Neural progenitor cell (in vitro differentiated cells): Measurements from ENCODE around the gene EDIL3. TPM values are rescaled to one million over a fixed set of nuclear protein-coding genes. Genes with fewer than 3 reads are reported as not detected.

Experiments
- DNase-seq: peaks from one replicate; pipeline ENCODE4 v3.0.0-alpha.2; 2016; ENCODE audit warnings: low spot score
- H2AFZ ChIP-seq: fragments of 200-600 bp; sonication (generic); replicated peaks from 2 replicates; pipeline ENCODE4 v1.6.1; 2016; ENCODE audit warnings: antibody characterized with exemption
- H3F3A ChIP-seq: fragments of 200-600 bp; sonication (generic); 2 replicates; pipeline ENCODE4 v1.6.1; 2016; ENCODE audit warnings: antibody characterized with exemption, low read depth
- H3K27ac ChIP-seq: fragments of 200-600 bp; sonication (generic); 2 replicates; pipeline ENCODE4 v1.5.1; 2016; ENCODE audit warnings: mild to moderate bottlenecking
- H3K27me3 ChIP-seq: fragments of 200-600 bp; sonication (generic); 2 replicates; pipeline ENCODE4 v1.6.1; 2016; ENCODE audit warnings: mild to moderate bottlenecking, moderate library complexity
- H3K36me3 ChIP-seq: fragments of 200-600 bp; sonication (generic); 2 replicates; pipeline ENCODE4 v1.5.1; 2016
- H3K4me1 ChIP-seq: fragments of 200-600 bp; sonication (generic); 2 replicates; pipeline ENCODE4 v1.6.1; 2016; ENCODE audit warnings: mixed run types
- H3K4me2 ChIP-seq: fragments of 200-600 bp; sonication (generic); 2 replicates; pipeline ENCODE4 v1.6.1; 2016
- H3K4me3 ChIP-seq: fragments of 200-600 bp; sonication (generic); 2 replicates; pipeline ENCODE4 v1.5.1; 2016
- H3K79me2 ChIP-seq: fragments of 200-600 bp; sonication (generic); 2 replicates; pipeline ENCODE4 v1.6.1; 2016; ENCODE audit warnings: low read depth
- H3K9ac ChIP-seq: fragments of 200-600 bp; sonication (generic); 2 replicates; pipeline ENCODE4 v1.6.1; 2016
- H3K9me3 ChIP-seq: fragments of 200-600 bp; sonication (generic); 2 replicates; pipeline ENCODE4 v1.5.1; 2016; ENCODE audit warnings: low read depth
- H4K20me1 ChIP-seq: fragments of 200-600 bp; sonication (generic); 2 replicates; pipeline ENCODE4 v1.6.1; 2016; ENCODE audit warnings: low read depth
- H3K27ac Mint-ChIP-seq: 3 replicates; pipeline ENCODE4 v1.8.0; 2021; ENCODE audit warnings: mixed read lengths
- H3K27me3 Mint-ChIP-seq: 2 replicates; pipeline ENCODE4 v1.8.0; 2022; ENCODE audit warnings: low read depth, mild to moderate bottlenecking, inconsistent platforms, moderate library complexity, mixed read lengths; ENCODE audit not compliant: insufficient read depth
- H3K36me3 Mint-ChIP-seq: 3 replicates; pipeline ENCODE4 v1.8.0; 2021; ENCODE audit warnings: mixed read lengths
- H3K4me1 Mint-ChIP-seq: 3 replicates; pipeline ENCODE4 v1.8.0; 2021; ENCODE audit warnings: mixed read lengths
- H3K4me3 Mint-ChIP-seq: 3 replicates; pipeline ENCODE4 v1.8.0; 2021; ENCODE audit warnings: mild to moderate bottlenecking, moderate library complexity, mixed read lengths
- H3K9me3 Mint-ChIP-seq: 3 replicates; pipeline ENCODE4 v1.8.0; 2020; ENCODE audit warnings: mixed read lengths
- EZH2 ChIP-seq: fragments of 200-600 bp; sonication (generic); IDR thresholded peaks from 2 replicates; pipeline ENCODE4 v1.6.1; 2017; ENCODE audit warnings: antibody characterized with exemption, mild to moderate bottlenecking, moderate library complexity
- EZH2phosphoT487 ChIP-seq: fragments of 200-600 bp; sonication (generic); IDR thresholded peaks from 2 replicates; pipeline ENCODE4 v1.6.1; 2017; ENCODE audit warnings: antibody characterized with exemption
- total RNA-seq: library from RNA; depleted of rRNA; stranded (reverse); fragments of >200 nt; gene quantifications from 2 replicates; pipeline ENCODE4 v1.2.3, GENCODE V29; 2015; ENCODE audit warnings: low replicate concordance
- TF ChIP-seq, protein P1 (sequence below): fragments of 200-600 bp; sonication (generic); IDR thresholded peaks from 2 replicates; pipeline ENCODE4 v1.5.1; 2017; ENCODE audit warnings: antibody characterized with exemption, mild to moderate bottlenecking

EDIL3 gene
- total RNA-seq, 1 donor from 2014 or later, result 13.8 TPM

DNA sequence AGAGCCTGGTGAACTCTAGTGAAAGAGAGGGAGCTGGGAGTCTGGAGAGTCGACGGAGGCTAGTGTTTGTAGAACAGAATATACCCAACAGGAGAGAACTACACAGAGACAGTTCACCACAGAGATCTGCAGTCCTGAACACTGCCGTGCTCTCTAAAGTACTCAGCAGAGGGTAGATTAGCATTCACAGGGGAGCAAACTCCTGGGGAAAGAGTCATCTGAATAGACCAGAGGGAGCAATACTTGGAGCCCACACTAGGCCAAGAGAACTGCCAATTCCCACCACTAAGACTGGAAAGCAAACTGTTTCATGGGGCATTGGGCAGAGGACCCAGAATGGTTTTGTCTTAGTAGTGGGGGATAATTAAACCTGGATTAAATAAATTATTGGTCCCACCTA lies 235.6 kb downstream of the EDIL3 start:
- H3K36me3 ChIP-seq, result no peaks in the 10 kb centered on the region
- no peaks in the 10 kb centered on the region for H3K9me3 ChIP-seq
- H3K79me2 ChIP-seq, result no peaks in the 10 kb centered on the region
- H3K27me3 Mint-ChIP-seq, result no peaks in the 10 kb centered on the region
- H3K36me3 Mint-ChIP-seq, result no peaks in the 10 kb centered on the region
- no peak overlapping the region for H3K9ac ChIP-seq
- H3K4me1 ChIP-seq, result no peaks in the 10 kb centered on the region
- no peak overlapping the region for H3K4me3 Mint-ChIP-seq
- H3K4me1 Mint-ChIP-seq, result no peaks in the 10 kb centered on the region
- H3K9me3 Mint-ChIP-seq, result no peaks in the 10 kb centered on the region
- peak overlapping the region; percentile 80 for H2AFZ ChIP-seq
- no peak overlapping the region for H3K27ac ChIP-seq
- no peak overlapping the region for H3K4me2 ChIP-seq
- H4K20me1 ChIP-seq, result no peaks in the 10 kb centered on the region
- TF ChIP-seq EZH2phosphoT487, result no peak
- no peak for TF ChIP-seq EZH2
- TF ChIP-seq, protein P1, sequence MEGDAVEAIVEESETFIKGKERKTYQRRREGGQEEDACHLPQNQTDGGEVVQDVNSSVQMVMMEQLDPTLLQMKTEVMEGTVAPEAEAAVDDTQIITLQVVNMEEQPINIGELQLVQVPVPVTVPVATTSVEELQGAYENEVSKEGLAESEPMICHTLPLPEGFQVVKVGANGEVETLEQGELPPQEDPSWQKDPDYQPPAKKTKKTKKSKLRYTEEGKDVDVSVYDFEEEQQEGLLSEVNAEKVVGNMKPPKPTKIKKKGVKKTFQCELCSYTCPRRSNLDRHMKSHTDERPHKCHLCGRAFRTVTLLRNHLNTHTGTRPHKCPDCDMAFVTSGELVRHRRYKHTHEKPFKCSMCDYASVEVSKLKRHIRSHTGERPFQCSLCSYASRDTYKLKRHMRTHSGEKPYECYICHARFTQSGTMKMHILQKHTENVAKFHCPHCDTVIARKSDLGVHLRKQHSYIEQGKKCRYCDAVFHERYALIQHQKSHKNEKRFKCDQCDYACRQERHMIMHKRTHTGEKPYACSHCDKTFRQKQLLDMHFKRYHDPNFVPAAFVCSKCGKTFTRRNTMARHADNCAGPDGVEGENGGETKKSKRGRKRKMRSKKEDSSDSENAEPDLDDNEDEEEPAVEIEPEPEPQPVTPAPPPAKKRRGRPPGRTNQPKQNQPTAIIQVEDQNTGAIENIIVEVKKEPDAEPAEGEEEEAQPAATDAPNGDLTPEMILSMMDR, result no peak
- peak; percentile 9 for DNase-seq
- H3K27ac Mint-ChIP-seq, result no peak overlapping the region
- H3F3A ChIP-seq, result no peaks in the 10 kb centered on the region
- no peak overlapping the region for H3K4me3 ChIP-seq
- no peaks in the 10 kb centered on the region for H3K27me3 ChIP-seq

DNA sequence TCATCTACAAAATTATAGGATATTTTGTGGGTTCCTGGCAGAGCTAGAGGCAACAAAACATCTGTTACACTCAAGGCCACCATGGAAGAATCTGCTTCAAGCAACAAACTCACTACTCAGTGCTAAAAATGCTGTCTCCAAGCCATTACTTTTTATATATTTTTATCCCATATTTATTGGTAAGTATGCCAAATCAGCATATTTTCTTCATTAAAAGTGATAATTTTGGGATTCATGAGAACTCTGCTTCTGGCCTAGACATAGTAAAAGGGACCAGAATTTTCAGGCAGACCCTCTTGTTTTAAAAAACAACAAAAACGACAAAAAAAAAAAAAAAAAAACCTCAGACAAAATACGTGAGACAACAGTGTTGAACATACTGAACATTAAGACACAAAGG lies 236.0 kb downstream of the EDIL3 start:
- no peaks in the 10 kb centered on the region for H4K20me1 ChIP-seq
- Mint-ChIP-seq H3K4me1 (no peaks in the 10 kb centered on the region), H3K4me3 (no peak overlapping the region), H3K9me3 (no peaks in the 10 kb centered on the region), H3K36me3 (no peaks in the 10 kb centered on the region), H3K27ac (no peak overlapping the region), H3K27me3 (no peaks in the 10 kb centered on the region)
- no peaks in the 10 kb centered on the region for H3K4me1 ChIP-seq
- no peaks in the 10 kb centered on the region for H3F3A ChIP-seq
- no peak for DNase-seq
- H3K4me3 ChIP-seq, result no peak overlapping the region
- no peaks in the 10 kb centered on the region for H3K9me3 ChIP-seq
- H3K4me2 ChIP-seq, result no peak overlapping the region
- H3K27ac ChIP-seq, result no peak overlapping the region
- H3K27me3 ChIP-seq, result no peaks in the 10 kb centered on the region
- no peaks in the 10 kb centered on the region for H3K36me3 ChIP-seq
- no peak overlapping the region for H3K9ac ChIP-seq
- H2AFZ ChIP-seq, result peak overlapping the region; percentile 80
- TF ChIP-seq EZH2phosphoT487 (no peak), EZH2 (no peak)
- TF ChIP-seq, protein P1, result no peak
- no peaks in the 10 kb centered on the region for H3K79me2 ChIP-seq

DNA sequence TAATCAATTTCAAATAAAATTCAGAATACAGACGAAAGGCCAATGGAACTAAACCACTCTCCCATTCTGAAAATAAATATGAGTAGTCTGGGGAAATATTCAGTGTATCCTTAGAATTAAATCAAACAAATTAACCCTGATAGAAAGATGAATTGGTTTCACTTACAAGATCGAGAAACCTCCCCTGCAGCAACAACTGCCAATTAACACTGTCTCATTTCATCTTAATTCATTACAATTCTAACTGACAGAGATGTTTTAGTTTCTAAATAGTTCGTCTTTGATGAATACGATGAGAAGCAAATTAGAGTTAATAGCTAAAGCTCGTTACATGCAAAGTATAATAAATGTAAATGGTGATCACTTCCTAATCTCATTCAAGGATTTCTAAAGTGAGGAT lies 247.1 kb downstream of the EDIL3 start:
- TF ChIP-seq EZH2 (no peak), EZH2phosphoT487 (no peak)
- TF ChIP-seq, protein P1, result no peak
- Mint-ChIP-seq H3K36me3 (no peaks in the 10 kb centered on the region), H3K9me3 (no peaks in the 10 kb centered on the region), H3K4me1 (no peaks in the 10 kb centered on the region), H3K27me3 (no peaks in the 10 kb centered on the region), H3K27ac (no peak overlapping the region), H3K4me3 (no peak overlapping the region)
- Histone ChIP-seq H2AFZ (no peak overlapping the region), H3K9me3 (no peaks in the 10 kb centered on the region), H3K4me1 (no peaks in the 10 kb centered on the region), H3F3A (no peaks in the 10 kb centered on the region), H3K4me3 (no peak overlapping the region), H3K27me3 (no peaks in the 10 kb centered on the region), H3K27ac (no peak overlapping the region), H3K36me3 (no peaks in the 10 kb centered on the region), H4K20me1 (no peaks in the 10 kb centered on the region), H3K4me2 (no peak overlapping the region), H3K79me2 (no peaks in the 10 kb centered on the region), H3K9ac (no peak overlapping the region)
- DNase-seq, result no peak

DNA sequence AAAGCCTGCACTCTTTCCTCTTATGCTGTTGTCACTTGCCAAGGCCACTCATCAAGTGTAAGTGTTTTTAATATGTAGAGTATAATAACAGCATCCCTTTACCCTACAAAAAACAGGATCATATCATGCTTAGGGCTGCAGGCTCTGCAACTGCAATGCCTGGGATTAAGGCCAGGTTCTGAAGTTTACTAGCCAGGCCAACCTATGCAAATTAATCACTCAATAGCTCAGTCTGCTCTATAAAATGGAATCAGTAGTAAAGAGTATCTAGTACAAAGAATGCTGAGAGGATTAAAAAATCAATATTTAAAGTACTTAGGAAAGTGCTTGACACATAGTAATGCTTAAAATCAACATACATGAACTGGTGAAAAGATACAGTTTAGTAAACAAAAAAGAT lies 253.3 kb downstream of the EDIL3 start:
- DNase-seq, result no peak
- no peak for TF ChIP-seq EZH2
- TF ChIP-seq EZH2phosphoT487, result no peak
- TF ChIP-seq, protein P1, result no peak
- Histone ChIP-seq H3K4me3 (no peak overlapping the region), H3K27ac (no peak overlapping the region), H3K36me3 (no peaks in the 10 kb centered on the region), H2AFZ (no peak overlapping the region), H3K4me1 (no peaks in the 10 kb centered on the region), H3K27me3 (no peaks in the 10 kb centered on the region), H3F3A (no peaks in the 10 kb centered on the region), H4K20me1 (no peaks in the 10 kb centered on the region), H3K9ac (no peak overlapping the region), H3K4me2 (no peak overlapping the region), H3K9me3 (no peaks in the 10 kb centered on the region), H3K79me2 (no peaks in the 10 kb centered on the region)
- Mint-ChIP-seq H3K4me1 (peaks cover 5% of the 10 kb centered on the region), H3K27ac (no peak overlapping the region), H3K4me3 (no peak overlapping the region), H3K27me3 (no peaks in the 10 kb centered on the region), H3K36me3 (no peaks in the 10 kb centered on the region), H3K9me3 (no peaks in the 10 kb centered on the region)
